GM12878 (cell line): Measurements from ENCODE around the gene ADGRE3. TPM values are rescaled to one million over a fixed set of nuclear protein-coding genes. Genes with fewer than 3 reads are reported as not detected.

Experiments used
- BRCA1 ChIP-seq: IDR thresholded peaks from 2 replicates; pipeline ENCODE4 v1.6.1; 2011; ENCODE audit warnings: low read depth, low read length, improper control_type of control experiment
- CBFB ChIP-seq: IDR thresholded peaks from 2 replicates; pipeline ENCODE4 v1.6.1; 2016; ENCODE audit warnings: antibody characterized with exemption, low read depth
- CREB1 ChIP-seq: IDR thresholded peaks from 2 replicates; pipeline ENCODE4 v1.6.1; 2012; ENCODE audit warnings: low read depth, mild to moderate bottlenecking, inconsistent platforms
- NRF1 ChIP-seq: conservative IDR thresholded peaks from 2 replicates; pipeline ENCODE4 v1.6.1; 2011; ENCODE audit warnings: mild to moderate bottlenecking, low read depth, low read length, improper control_type of control experiment
- PAX5 ChIP-seq: IDR thresholded peaks from 2 replicates; pipeline ENCODE4 v1.6.1; 2011; ENCODE audit warnings: low read depth, low read length, borderline replicate concordance
- PML ChIP-seq: IDR thresholded peaks from 2 replicates; pipeline ENCODE4 v1.6.1; 2012; ENCODE audit warnings: low read length, inconsistent platforms
- POLR2AphosphoS2 ChIP-seq: IDR thresholded peaks from 2 replicates; pipeline ENCODE4 v1.6.1; 2011; ENCODE audit warnings: low read depth, mild to moderate bottlenecking, low read length, improper control_type of control experiment, moderate library complexity
- POLR2AphosphoS5 ChIP-seq: IDR thresholded peaks from 2 replicates; pipeline ENCODE4 v1.6.1; 2011; ENCODE audit warnings: mild to moderate bottlenecking, low read length, inconsistent platforms
- RCOR1 ChIP-seq: conservative IDR thresholded peaks from 2 replicates; pipeline ENCODE4 v1.6.1; 2012; ENCODE audit warnings: low read depth, low read length, improper control_type of control experiment
- RELB ChIP-seq: fragments of 450-650 bp; IDR thresholded peaks from 2 replicates; pipeline ENCODE4 v1.6.1; 2017; ENCODE audit warnings: low read depth, mild to moderate bottlenecking, moderate library complexity
- SIX5 ChIP-seq: IDR thresholded peaks from 2 replicates; pipeline ENCODE4 v1.6.1; 2011; ENCODE audit warnings: mild to moderate bottlenecking, low read depth, low read length, moderate library complexity; ENCODE audit not compliant: severe bottlenecking
- SMARCA5 ChIP-seq: fragments of 450-650 bp; IDR thresholded peaks from 2 replicates; pipeline ENCODE4 v1.6.1; 2017; ENCODE audit warnings: mild to moderate bottlenecking
- SP1 ChIP-seq: IDR thresholded peaks from one replicate; pipeline ENCODE4 v1.6.1; 2011; ENCODE audit warnings: low read depth, low read length
- SREBF1 ChIP-seq: IDR thresholded peaks from 2 replicates; pipeline ENCODE4 v1.6.1; 2012; ENCODE audit warnings: mild to moderate bottlenecking, low read length
- STAT1 ChIP-seq: fragments of 450-650 bp; conservative IDR thresholded peaks from 2 replicates; pipeline ENCODE4 v1.6.1; 2014; ENCODE audit warnings: antibody characterized with exemption, mild to moderate bottlenecking
- ZBTB33 ChIP-seq: fragments of 450-650 bp; IDR thresholded peaks from 2 replicates; pipeline ENCODE4 v1.6.1; 2017; ENCODE audit warnings: mild to moderate bottlenecking
- ZBTB4 ChIP-seq: fragments of 450-650 bp; formaldehyde crosslinking; IDR thresholded peaks from 2 replicates; pipeline ENCODE4 v1.4.0; 2022; ENCODE audit warnings: mild to moderate bottlenecking, moderate library complexity
- ZNF217 ChIP-seq: fragments of 450-650 bp; IDR thresholded peaks from 2 replicates; pipeline ENCODE4 v1.6.1; 2017; ENCODE audit warnings: antibody characterized with exemption, mild to moderate bottlenecking
- ZNF24 ChIP-seq: fragments of 450-650 bp; IDR thresholded peaks from 2 replicates; pipeline ENCODE4 v1.6.1; 2017; ENCODE audit warnings: antibody characterized with exemption, mild to moderate bottlenecking
- ZNF384 ChIP-seq: IDR thresholded peaks from 2 replicates; pipeline ENCODE4 v1.6.1; 2012; ENCODE audit warnings: low read depth, mild to moderate bottlenecking, low read length, improper control_type of control experiment, borderline replicate concordance
- polyA plus RNA-seq, 11 experiments: library from polyadenylated mRNA; depleted of rRNA in 4 of 11; unstranded in 6 of 11; stranded (reverse) in 5 of 11; fragments of >200 nt; fragmentation: Nextera tagmentation in 4 of 11; fragmentation: Illumina TruSeq in 1 of 11; extraction: Ambion mirVana in 4 of 11; extraction: Trizol in 1 of 11; gene quantifications; 1 replicate in 1 of 11; 2 replicates in 10 of 11; pipeline versions ENCODE4 v1.2.1 to v1.2.3, GENCODE V29; 2011 to 2016; ENCODE audit warnings: inconsistent platforms in 2 of 11, missing spikeins in 2 of 11, low read depth in 1 of 11
- total RNA-seq, 4 experiments: library from RNA; depleted of rRNA in 3 of 4; stranded (reverse); fragments of >200 nt in 3 of 4; fragmentation: Illumina TruSeq in 1 of 4; extraction: Trizol in 1 of 4; gene quantifications; 2 replicates each; pipeline versions ENCODE4 v1.2.1 to v1.2.3, GENCODE V29; 2013 to 2021
- TF ChIP-seq, protein P1 (sequence below): fragments of 450-650 bp; IDR thresholded peaks from 2 replicates; pipeline ENCODE4 v1.6.1; 2016; ENCODE audit warnings: mild to moderate bottlenecking

ADGRE3 gene
- total and polyA plus RNA-seq, 10 of the 15 experiments (the other 5 are each of a cell fraction or from before 2014, with no cell fraction given) = 0.04 to 0.10 (median 0.05) TPM; not detected in 6

DNA sequence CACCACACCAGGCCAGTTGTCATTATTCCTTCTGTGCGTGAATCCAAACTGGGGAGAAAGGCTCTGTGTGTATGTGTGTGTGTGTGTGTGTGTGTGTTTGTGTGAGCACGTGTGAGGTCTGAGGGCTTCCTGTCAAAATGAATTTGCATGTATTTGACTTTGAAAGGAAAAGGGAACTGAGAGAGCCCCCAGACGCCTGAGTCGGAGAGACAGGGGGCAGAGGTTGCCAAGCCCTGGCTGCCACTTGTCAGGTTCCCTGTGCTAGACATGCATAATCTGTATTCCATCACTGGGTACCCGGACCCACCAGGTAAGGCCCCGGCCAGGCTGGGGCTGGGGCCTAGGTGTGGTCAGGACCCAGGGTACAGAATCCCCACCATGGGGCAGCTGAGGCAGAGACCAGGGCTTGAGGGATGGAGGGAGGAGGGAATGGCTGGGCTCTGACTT is 91.7 kb downstream of the ADGRE3 start, which contains the start of gene CLEC17A (continued):
- no peak for TF ChIP-seq ZBTB33
- TF ChIP-seq NRF1 = no peak
- peak; percentile 92 for TF ChIP-seq ZNF217
- TF ChIP-seq RELB = peak; percentile 87
- peak; percentile 86; the same call in 1 of the 2 replicates for TF ChIP-seq SMARCA5
- TF ChIP-seq RCOR1 = 0 out of 2 replicates have a peak, but pooled peaks have one; percentile 57
- peak; percentile 85 for TF ChIP-seq POLR2AphosphoS2
- TF ChIP-seq PAX5 = no peak
- TF ChIP-seq POLR2AphosphoS5 = peak; percentile 98
- no peak for TF ChIP-seq SP1
- TF ChIP-seq CBFB = peak; percentile 74
- TF ChIP-seq STAT1 = no peak
- no peak for TF ChIP-seq ZNF384
- no peak for TF ChIP-seq SREBF1
- TF ChIP-seq SIX5 = no peak
- 0 out of 2 replicates have a peak, but pooled peaks have one; percentile 48 for TF ChIP-seq ZNF24
- no peak for TF ChIP-seq BRCA1
- TF ChIP-seq CREB1 = peak; percentile 60; the same call in 1 of the 2 replicates
- TF ChIP-seq ZBTB4 (CRISPR knock-in tag) = no peak
- TF ChIP-seq, protein P1, sequence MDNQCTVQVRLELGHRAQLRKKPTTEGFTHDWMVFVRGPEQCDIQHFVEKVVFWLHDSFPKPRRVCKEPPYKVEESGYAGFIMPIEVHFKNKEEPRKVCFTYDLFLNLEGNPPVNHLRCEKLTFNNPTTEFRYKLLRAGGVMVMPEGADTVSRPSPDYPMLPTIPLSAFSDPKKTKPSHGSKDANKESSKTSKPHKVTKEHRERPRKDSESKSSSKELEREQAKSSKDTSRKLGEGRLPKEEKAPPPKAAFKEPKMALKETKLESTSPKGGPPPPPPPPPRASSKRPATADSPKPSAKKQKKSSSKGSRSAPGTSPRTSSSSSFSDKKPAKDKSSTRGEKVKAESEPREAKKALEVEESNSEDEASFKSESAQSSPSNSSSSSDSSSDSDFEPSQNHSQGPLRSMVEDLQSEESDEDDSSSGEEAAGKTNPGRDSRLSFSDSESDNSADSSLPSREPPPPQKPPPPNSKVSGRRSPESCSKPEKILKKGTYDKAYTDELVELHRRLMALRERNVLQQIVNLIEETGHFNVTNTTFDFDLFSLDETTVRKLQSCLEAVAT = peak; percentile 78; the same call in 1 of the 2 replicates
- peak; percentile 95; the same call in 1 of the 2 replicates for TF ChIP-seq PML
